DND-41 (cell line): ENCODE measurements around the gene SMOC2.

Experiments used
- ATAC-seq: fragments of 200-7000 bp; cut with Tn5 transposase; 3 replicates; pipeline ENCODE4 v1.9.1; 2021; ENCODE audit warnings: low read depth; ENCODE audit not compliant: insufficient read depth
- DNase-seq: peaks from one replicate; pipeline ENCODE4 v3.0.0-alpha.2; 2020
- H2AFZ ChIP-seq: 2 replicates; pipeline ENCODE4 v1.6.0; 2012; ENCODE audit warnings: low read depth, low read length
- H3K27ac ChIP-seq: 2 replicates; pipeline ENCODE4 v1.5.1; 2012; ENCODE audit warnings: low read length, inconsistent platforms
- H3K27me3 ChIP-seq: fragments of 200-600 bp; sonication (generic); 2 replicates; pipeline ENCODE4 v1.6.0; 2012; ENCODE audit warnings: low read length, mild to moderate bottlenecking, inconsistent platforms; ENCODE audit not compliant: insufficient read depth, poor library complexity
- H3K36me3 ChIP-seq: 2 replicates; pipeline ENCODE4 v1.5.1; 2012; ENCODE audit warnings: low read length, inconsistent platforms; ENCODE audit not compliant: insufficient read depth
- H3K4me1 ChIP-seq: 2 replicates; pipeline ENCODE4 v1.5.1; 2012; ENCODE audit warnings: mild to moderate bottlenecking, low read length; ENCODE audit not compliant: insufficient read depth
- H3K4me2 ChIP-seq: 2 replicates; pipeline ENCODE4 v1.6.0; 2012; ENCODE audit warnings: mild to moderate bottlenecking, moderate library complexity, low read length, inconsistent platforms; ENCODE audit not compliant: insufficient read depth
- H3K4me3 ChIP-seq, 2 experiments: fragments of 200-600 bp in 1 of 2; shearing (Covaris generic) in 1 of 2; 2 replicates each; pipeline ENCODE4 v1.5.1; 2012 to 2016; ENCODE audit warnings: inconsistent platforms in 2 of 2, low read length in 2 of 2, mild to moderate bottlenecking in 2 of 2, low read depth in 1 of 2, moderate library complexity in 1 of 2
- H3K79me2 ChIP-seq: 2 replicates; pipeline ENCODE4 v1.6.0; 2012; ENCODE audit warnings: low read length, inconsistent platforms; ENCODE audit not compliant: insufficient read depth
- H3K9ac ChIP-seq: 2 replicates; pipeline ENCODE4 v1.6.0; 2012; ENCODE audit warnings: low read depth, mild to moderate bottlenecking, inconsistent platforms, low read length, moderate library complexity
- H3K9me3 ChIP-seq: 2 replicates; pipeline ENCODE4 v1.5.1; 2012; ENCODE audit warnings: low read length, moderate library complexity, mild to moderate bottlenecking, inconsistent platforms; ENCODE audit not compliant: insufficient read depth, severe bottlenecking
- H4K20me1 ChIP-seq: 2 replicates; pipeline ENCODE4 v1.6.0; 2012; ENCODE audit warnings: low read length; ENCODE audit not compliant: insufficient read depth
- EZH2 ChIP-seq: IDR thresholded peaks from 3 replicates; pipeline ENCODE4 v1.6.1; 2012; ENCODE audit warnings: borderline replicate concordance, low read depth, mild to moderate bottlenecking, moderate library complexity, low read length, inconsistent platforms; ENCODE audit not compliant: severe bottlenecking
- TF ChIP-seq, protein P1 (sequence below): IDR thresholded peaks from 2 replicates; pipeline ENCODE4 v1.5.1; 2012; ENCODE audit warnings: borderline replicate concordance, low read length, moderate library complexity, mild to moderate bottlenecking; ENCODE audit not compliant: poor library complexity, severe bottlenecking; ENCODE audit errors: extremely low read depth

SMOC2 gene

GRCh38 chr6:168686831-168687730 is 246.1 kb downstream of the SMOC2 start:
- Histone ChIP-seq H3K4me2 (no peak overlapping the region), H3K4me3 (no peak overlapping the region), H2AFZ (no peak overlapping the region), H4K20me1 (no peaks in the 10 kb centered on the region), H3K27me3 (no peaks in the 10 kb centered on the region), H3K4me1 (no peaks in the 10 kb centered on the region), H3K9ac (no peak overlapping the region), H3K9me3 (no peaks in the 10 kb centered on the region), H3K79me2 (no peaks in the 10 kb centered on the region), H3K27ac (no peak overlapping the region), H3K36me3 (no peaks in the 10 kb centered on the region)
- TF ChIP-seq, protein P1, sequence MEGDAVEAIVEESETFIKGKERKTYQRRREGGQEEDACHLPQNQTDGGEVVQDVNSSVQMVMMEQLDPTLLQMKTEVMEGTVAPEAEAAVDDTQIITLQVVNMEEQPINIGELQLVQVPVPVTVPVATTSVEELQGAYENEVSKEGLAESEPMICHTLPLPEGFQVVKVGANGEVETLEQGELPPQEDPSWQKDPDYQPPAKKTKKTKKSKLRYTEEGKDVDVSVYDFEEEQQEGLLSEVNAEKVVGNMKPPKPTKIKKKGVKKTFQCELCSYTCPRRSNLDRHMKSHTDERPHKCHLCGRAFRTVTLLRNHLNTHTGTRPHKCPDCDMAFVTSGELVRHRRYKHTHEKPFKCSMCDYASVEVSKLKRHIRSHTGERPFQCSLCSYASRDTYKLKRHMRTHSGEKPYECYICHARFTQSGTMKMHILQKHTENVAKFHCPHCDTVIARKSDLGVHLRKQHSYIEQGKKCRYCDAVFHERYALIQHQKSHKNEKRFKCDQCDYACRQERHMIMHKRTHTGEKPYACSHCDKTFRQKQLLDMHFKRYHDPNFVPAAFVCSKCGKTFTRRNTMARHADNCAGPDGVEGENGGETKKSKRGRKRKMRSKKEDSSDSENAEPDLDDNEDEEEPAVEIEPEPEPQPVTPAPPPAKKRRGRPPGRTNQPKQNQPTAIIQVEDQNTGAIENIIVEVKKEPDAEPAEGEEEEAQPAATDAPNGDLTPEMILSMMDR, result no peak
- no peak for TF ChIP-seq EZH2
- no peak for DNase-seq
- ATAC-seq, result no peak

GRCh38 chr6:168690271-168690670 is 249.3 kb downstream of the SMOC2 start:
- no peak for ATAC-seq
- H3K9ac ChIP-seq, result no peak overlapping the region
- H3K27ac ChIP-seq, result no peak overlapping the region
- TF ChIP-seq, protein P1, result no peak
- no peak for TF ChIP-seq EZH2
- H3K4me2 ChIP-seq, result no peak overlapping the region
- no peak for DNase-seq
- no peaks in the 10 kb centered on the region for H4K20me1 ChIP-seq
- no peaks in the 10 kb centered on the region for H3K79me2 ChIP-seq
- no peak overlapping the region for H3K4me3 ChIP-seq
- H3K9me3 ChIP-seq, result no peaks in the 10 kb centered on the region
- H3K4me1 ChIP-seq, result no peaks in the 10 kb centered on the region
- H3K36me3 ChIP-seq, result no peaks in the 10 kb centered on the region
- no peaks in the 10 kb centered on the region for H3K27me3 ChIP-seq
- no peak overlapping the region for H2AFZ ChIP-seq

- Histone ChIP-seq H3K27me3 (no peaks in the 10 kb centered on the region), H3K9me3 (no peaks in the 10 kb centered on the region), H2AFZ (no peak overlapping the region), H3K79me2 (no peaks in the 10 kb centered on the region), H3K9ac (no peak overlapping the region), H3K4me1 (no peaks in the 10 kb centered on the region), H4K20me1 (no peaks in the 10 kb centered on the region), H3K4me2 (no peak overlapping the region), H3K27ac (no peak overlapping the region), H3K4me3 (no peak overlapping the region), H3K36me3 (no peaks in the 10 kb centered on the region)
- DNase-seq, result no peak
- ATAC-seq, result no peak
- TF ChIP-seq, protein P1, result no peak
- no peak for TF ChIP-seq EZH2
Observed at GRCh38 chr6:168691774-168692173, 250.8 kb downstream of the SMOC2 start.
